ENCODE data around the gene SOBP.

DNA sequence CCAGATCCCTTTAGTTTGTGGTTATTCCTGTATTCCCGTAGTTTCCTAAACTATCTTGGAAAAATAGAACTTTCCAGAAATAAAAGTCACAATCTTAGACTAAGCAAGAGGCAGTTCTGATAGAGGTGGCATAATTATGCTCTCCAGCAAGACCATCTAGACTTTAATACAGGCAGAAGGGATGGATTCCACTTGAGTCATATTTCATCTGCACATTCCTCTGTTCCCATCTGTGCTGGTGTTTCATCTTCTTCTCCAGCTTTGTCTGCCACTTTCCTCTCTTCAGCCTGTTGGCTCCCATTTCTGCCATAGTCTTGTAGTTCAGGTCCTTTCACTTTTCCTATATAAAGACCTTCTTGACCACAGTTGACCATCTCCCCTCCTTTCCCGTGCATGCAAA lies 102.9 kb downstream of the SOBP start:
- TF ChIP-seq, protein P1, sequence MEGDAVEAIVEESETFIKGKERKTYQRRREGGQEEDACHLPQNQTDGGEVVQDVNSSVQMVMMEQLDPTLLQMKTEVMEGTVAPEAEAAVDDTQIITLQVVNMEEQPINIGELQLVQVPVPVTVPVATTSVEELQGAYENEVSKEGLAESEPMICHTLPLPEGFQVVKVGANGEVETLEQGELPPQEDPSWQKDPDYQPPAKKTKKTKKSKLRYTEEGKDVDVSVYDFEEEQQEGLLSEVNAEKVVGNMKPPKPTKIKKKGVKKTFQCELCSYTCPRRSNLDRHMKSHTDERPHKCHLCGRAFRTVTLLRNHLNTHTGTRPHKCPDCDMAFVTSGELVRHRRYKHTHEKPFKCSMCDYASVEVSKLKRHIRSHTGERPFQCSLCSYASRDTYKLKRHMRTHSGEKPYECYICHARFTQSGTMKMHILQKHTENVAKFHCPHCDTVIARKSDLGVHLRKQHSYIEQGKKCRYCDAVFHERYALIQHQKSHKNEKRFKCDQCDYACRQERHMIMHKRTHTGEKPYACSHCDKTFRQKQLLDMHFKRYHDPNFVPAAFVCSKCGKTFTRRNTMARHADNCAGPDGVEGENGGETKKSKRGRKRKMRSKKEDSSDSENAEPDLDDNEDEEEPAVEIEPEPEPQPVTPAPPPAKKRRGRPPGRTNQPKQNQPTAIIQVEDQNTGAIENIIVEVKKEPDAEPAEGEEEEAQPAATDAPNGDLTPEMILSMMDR (IDR thresholded peaks at IDR 0.05 in 8 of 11, conservative IDR thresholded peaks at IDR 0.05 in 3 of 11), result no peak
- TF ChIP-seq POLR2A (IDR thresholded peaks at IDR 0.05), result no peak
